GM12878 (cell line): ENCODE measurements around the gene HNRNPU. TPM values are rescaled to one million over a fixed set of nuclear protein-coding genes. Genes with fewer than 3 reads are reported as not detected.

Experiments
- ATAC-seq: fragments of 200-7000 bp; cut with Tn5 transposase; 3 replicates; pipeline ENCODE4 v1.9.1; 2020; ENCODE audit warnings: mild to moderate bottlenecking, moderate library complexity
- BruUV-seq: library from RNA; stranded (reverse); fragments of 400-500 nt; replicated peaks from 2 replicates; lab custom pipeline; 2021; lab: Mats Ljungman, UMichigan
- CTCF ChIA-PET: fragments of 300-600 bp; sonication (Branson Sonifier 250); formaldehyde crosslinking; extraction: SDS; loops from one replicate; lab custom pipeline; 2021; ENCODE audit warnings: inconsistent platforms; lab: Yijun Ruan, JAX
- POLR2A ChIA-PET: fragments of 350-600 bp; formaldehyde crosslinking; extraction: SDS; loops from one replicate; lab custom pipeline; 2021; ENCODE audit warnings: inconsistent platforms; lab: Charles Lee
- RAD21 ChIA-PET: fragments of 300-600 bp; sonication (Branson Sonifier 250); formaldehyde crosslinking; loops from one replicate; lab custom pipeline; 2023; ENCODE audit warnings: antibody characterized with exemption; ENCODE audit not compliant: unreplicated experiment; lab: Charles Lee
- SMC1A ChIA-PET: fragments of 300-600 bp; sonication (Branson Sonifier 250); formaldehyde crosslinking; loops from one replicate; lab custom pipeline; 2023; ENCODE audit not compliant: unreplicated experiment, uncharacterized antibody; lab: Charles Lee
- DNase-seq: peaks from one replicate; pipeline ENCODE4 v3.0.0-alpha.2; 2011; ENCODE audit warnings: low read depth, low spot score
- FAIRE-seq: peaks from 3 replicates; lab custom pipeline; 2011; peaks lifted over from hg19 to GRCh38; lab: Jason Lieb, UNC
- H2AFZ ChIP-seq: 2 replicates; pipeline ENCODE4 v1.6.0; 2011; ENCODE audit warnings: low read depth, low read length, control low read depth; ENCODE audit not compliant: control insufficient read depth
- H3K27ac ChIP-seq: 2 replicates; pipeline ENCODE4 v1.5.1; 2011; ENCODE audit warnings: control low read depth; ENCODE audit not compliant: control insufficient read depth, insufficient read depth
- H3K27me3 ChIP-seq, 2 experiments: replicated peaks in 1 of 2; 2 replicates each; pipeline versions ENCODE4 v1.6.0 to v1.6.1; 2011; ENCODE audit warnings: low read length in 1 of 2; ENCODE audit not compliant: control insufficient read depth in 2 of 2, insufficient read depth in 2 of 2
- H3K36me3 ChIP-seq, 2 experiments: 2 replicates each; pipeline ENCODE4 v1.5.1; 2011; ENCODE audit warnings: low read length in 1 of 2; ENCODE audit not compliant: control insufficient read depth in 2 of 2, insufficient read depth in 2 of 2
- H3K4me1 ChIP-seq: 2 replicates; pipeline ENCODE4 v1.6.1; 2011; ENCODE audit warnings: mild to moderate bottlenecking, low read length, moderate library complexity, mixed read lengths; ENCODE audit not compliant: control insufficient read depth, insufficient read depth
- H3K4me2 ChIP-seq: 2 replicates; pipeline ENCODE4 v1.6.0; 2011; ENCODE audit warnings: control low read depth; ENCODE audit not compliant: control insufficient read depth, insufficient read depth
- H3K4me3 ChIP-seq: fragments of 200-600 bp; sonication (generic); 2 replicates; pipeline ENCODE4 v1.5.1; 2016
- H3K79me2 ChIP-seq: 2 replicates; pipeline ENCODE4 v1.6.0; 2011; ENCODE audit warnings: low read length; ENCODE audit not compliant: control insufficient read depth, insufficient read depth
- H3K9ac ChIP-seq: 2 replicates; pipeline ENCODE4 v1.8.0; 2011; ENCODE audit warnings: low read length, control low read depth, mixed read lengths; ENCODE audit not compliant: control insufficient read depth, insufficient read depth
- H3K9me3 ChIP-seq: replicated peaks from 3 replicates; pipeline ENCODE4 v1.5.1; 2011; ENCODE audit warnings: mild to moderate bottlenecking, low read length; ENCODE audit not compliant: control insufficient read depth, insufficient read depth
- H4K20me1 ChIP-seq: 2 replicates; pipeline ENCODE4 v1.6.0; 2011; ENCODE audit not compliant: control insufficient read depth, insufficient read depth
- SPI1 ChIP-seq: IDR thresholded peaks from 2 replicates; pipeline ENCODE4 v1.6.1; 2011; ENCODE audit warnings: low read depth, mild to moderate bottlenecking, low read length, moderate library complexity, borderline replicate concordance; ENCODE audit not compliant: insufficient read depth
- SREBF1 ChIP-seq: IDR thresholded peaks from 2 replicates; pipeline ENCODE4 v1.6.1; 2012; ENCODE audit warnings: mild to moderate bottlenecking, low read length
- WGBS: methylation state at CpG from one replicate; pipeline ENCODE4 v1.1.6; 2016; ENCODE audit warnings: low lambda C conversion rate; ENCODE audit not compliant: insufficient replicate concordance, insufficient coverage; ENCODE audit errors: missing lambda C conversion rate; 5-methylcytosine and 5-hydroxymethylcytosine counted together
- in situ Hi-C: fragments of 300-500 bp; cut with MboI; formaldehyde crosslinking; loops from 9 replicates; pipeline ENCODE4 v1.14.3; 2018; ENCODE audit warnings: mixed read lengths
- intact Hi-C: fragments of 100-400 bp; cut with micrococcal nuclease; formaldehyde crosslinking; loops from one replicate; pipeline ENCODE4 v1.14.2; 2022; ENCODE audit not compliant: unreplicated experiment
- polyA plus RNA-seq, 11 experiments: library from polyadenylated mRNA; depleted of rRNA in 4 of 11; unstranded in 6 of 11; stranded (reverse) in 5 of 11; fragments of >200 nt; fragmentation: Nextera tagmentation in 4 of 11; fragmentation: Illumina TruSeq in 1 of 11; extraction: Ambion mirVana in 4 of 11; extraction: Trizol in 1 of 11; gene quantifications; 1 replicate in 1 of 11; 2 replicates in 10 of 11; pipeline versions ENCODE4 v1.2.1 to v1.2.3, GENCODE V29; 2011 to 2016; ENCODE audit warnings: inconsistent platforms in 2 of 11, missing spikeins in 2 of 11, low read depth in 1 of 11
- total RNA-seq, 4 experiments: library from RNA; depleted of rRNA in 3 of 4; stranded (reverse); fragments of >200 nt in 3 of 4; fragmentation: Illumina TruSeq in 1 of 4; extraction: Trizol in 1 of 4; gene quantifications; 2 replicates each; pipeline versions ENCODE4 v1.2.1 to v1.2.3, GENCODE V29; 2013 to 2021
- TF ChIP-seq, protein P1 (sequence below): IDR thresholded peaks from 2 replicates; pipeline ENCODE4 v1.6.1; 2012; ENCODE audit warnings: improper control_type of control experiment, low read depth, low read length; ENCODE audit not compliant: insufficient replicate concordance

Gene HNRNPU
- total and polyA plus RNA-seq, 10 of the 15 experiments (the other 5 are each of a cell fraction or from before 2014, with no cell fraction given): 163 to 569 (median 420) TPM

DNA sequence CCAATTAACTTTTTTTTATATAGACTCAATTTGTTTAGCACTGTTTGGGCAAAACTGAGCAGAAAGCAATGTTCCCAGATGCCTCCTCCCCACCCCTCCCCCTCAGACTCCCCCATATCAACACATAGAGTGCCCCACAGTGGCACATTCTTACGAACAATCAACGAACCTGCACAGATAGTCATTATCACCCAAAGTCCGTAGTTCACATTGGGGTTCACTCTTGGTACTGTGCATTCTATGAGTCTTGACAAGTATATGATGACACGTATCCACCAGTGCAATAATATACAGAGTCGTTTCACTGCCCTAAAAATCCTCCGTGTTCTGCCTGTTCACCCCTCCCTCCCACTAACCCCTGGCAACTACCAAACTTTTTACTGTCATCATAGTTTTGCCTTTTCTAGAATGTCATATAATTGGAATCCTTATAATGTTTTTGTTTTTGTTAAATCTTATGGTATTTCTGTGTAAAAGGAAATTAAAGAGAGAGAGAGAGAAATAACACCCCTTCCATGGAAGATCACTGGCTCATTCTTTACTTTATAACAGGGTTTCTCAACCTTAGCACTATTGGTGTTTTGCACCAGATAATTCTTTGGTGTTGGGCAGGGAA lies 37.2 kb upstream of the HNRNPU start:
- DNase-seq (no peak), ATAC-seq (no peak), FAIRE-seq (no peak)
- in situ Hi-C loops: no loop called here
- Histone ChIP-seq H3K36me3 (no peaks in the 10 kb centered on the region), H3K79me2 (no peaks in the 10 kb centered on the region), H3K27me3 (no peaks in the 10 kb centered on the region), H3K9me3 (no peaks in the 10 kb centered on the region), H3K4me3 (no peak overlapping the region), H3K9ac (no peak overlapping the region), H3K4me1 (no peaks in the 10 kb centered on the region), H3K27ac (no peak overlapping the region), H3K4me2 (no peak overlapping the region), H2AFZ (no peak overlapping the region), H4K20me1 (no peaks in the 10 kb centered on the region)
- 65% methylated on average over 6 of the region's 6 CpGs for WGBS
- ChIA-PET RAD21 (no interaction called here), POLR2A (no interaction called here), CTCF (interaction anchor here (1.1 kb wide), 1 partner anchor 39 kb away, joined by 3 read pairs; no protein-coding TSS in a partner anchor), SMC1A (no interaction called here)
- no TSS peak for BruUV-seq
- TF ChIP-seq SREBF1 (no peak), SPI1 (no peak)
- TF ChIP-seq, protein P1, sequence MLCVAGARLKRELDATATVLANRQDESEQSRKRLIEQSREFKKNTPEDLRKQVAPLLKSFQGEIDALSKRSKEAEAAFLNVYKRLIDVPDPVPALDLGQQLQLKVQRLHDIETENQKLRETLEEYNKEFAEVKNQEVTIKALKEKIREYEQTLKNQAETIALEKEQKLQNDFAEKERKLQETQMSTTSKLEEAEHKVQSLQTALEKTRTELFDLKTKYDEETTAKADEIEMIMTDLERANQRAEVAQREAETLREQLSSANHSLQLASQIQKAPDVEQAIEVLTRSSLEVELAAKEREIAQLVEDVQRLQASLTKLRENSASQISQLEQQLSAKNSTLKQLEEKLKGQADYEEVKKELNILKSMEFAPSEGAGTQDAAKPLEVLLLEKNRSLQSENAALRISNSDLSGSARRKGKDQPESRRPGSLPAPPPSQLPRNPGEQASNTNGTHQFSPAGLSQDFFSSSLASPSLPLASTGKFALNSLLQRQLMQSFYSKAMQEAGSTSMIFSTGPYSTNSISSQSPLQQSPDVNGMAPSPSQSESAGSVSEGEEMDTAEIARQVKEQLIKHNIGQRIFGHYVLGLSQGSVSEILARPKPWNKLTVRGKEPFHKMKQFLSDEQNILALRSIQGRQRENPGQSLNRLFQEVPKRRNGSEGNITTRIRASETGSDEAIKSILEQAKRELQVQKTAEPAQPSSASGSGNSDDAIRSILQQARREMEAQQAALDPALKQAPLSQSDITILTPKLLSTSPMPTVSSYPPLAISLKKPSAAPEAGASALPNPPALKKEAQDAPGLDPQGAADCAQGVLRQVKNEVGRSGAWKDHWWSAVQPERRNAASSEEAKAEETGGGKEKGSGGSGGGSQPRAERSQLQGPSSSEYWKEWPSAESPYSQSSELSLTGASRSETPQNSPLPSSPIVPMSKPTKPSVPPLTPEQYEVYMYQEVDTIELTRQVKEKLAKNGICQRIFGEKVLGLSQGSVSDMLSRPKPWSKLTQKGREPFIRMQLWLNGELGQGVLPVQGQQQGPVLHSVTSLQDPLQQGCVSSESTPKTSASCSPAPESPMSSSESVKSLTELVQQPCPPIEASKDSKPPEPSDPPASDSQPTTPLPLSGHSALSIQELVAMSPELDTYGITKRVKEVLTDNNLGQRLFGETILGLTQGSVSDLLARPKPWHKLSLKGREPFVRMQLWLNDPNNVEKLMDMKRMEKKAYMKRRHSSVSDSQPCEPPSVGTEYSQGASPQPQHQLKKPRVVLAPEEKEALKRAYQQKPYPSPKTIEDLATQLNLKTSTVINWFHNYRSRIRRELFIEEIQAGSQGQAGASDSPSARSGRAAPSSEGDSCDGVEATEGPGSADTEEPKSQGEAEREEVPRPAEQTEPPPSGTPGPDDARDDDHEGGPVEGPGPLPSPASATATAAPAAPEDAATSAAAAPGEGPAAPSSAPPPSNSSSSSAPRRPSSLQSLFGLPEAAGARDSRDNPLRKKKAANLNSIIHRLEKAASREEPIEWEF: no peak
- intact Hi-C loops: no loop called here
